Hindlimb muscle (tissue), 1 donor: ENCODE measurements around the gene IGFL3. TPM values are rescaled to one million over a fixed set of nuclear protein-coding genes. Genes with fewer than 3 reads are reported as not detected.
"Not testable (repeated sequence)": the region's sequence is repeated elsewhere in the genome, so short reads cannot be mapped to it uniquely, and the experiment has no call there.

Experiments used
- DNase-seq: peaks from one replicate; pipeline ENCODE4 v3.0.0-alpha.2; 2013
- polyA plus RNA-seq: library from polyadenylated mRNA; unstranded; fragments of 120-200 nt; gene quantifications from one replicate; pipeline ENCODE4 v1.2.1, GENCODE V29; 2013; ENCODE audit not compliant: insufficient read length

Gene IGFL3
- polyA plus RNA-seq, 1 donor: not detected

DNA sequence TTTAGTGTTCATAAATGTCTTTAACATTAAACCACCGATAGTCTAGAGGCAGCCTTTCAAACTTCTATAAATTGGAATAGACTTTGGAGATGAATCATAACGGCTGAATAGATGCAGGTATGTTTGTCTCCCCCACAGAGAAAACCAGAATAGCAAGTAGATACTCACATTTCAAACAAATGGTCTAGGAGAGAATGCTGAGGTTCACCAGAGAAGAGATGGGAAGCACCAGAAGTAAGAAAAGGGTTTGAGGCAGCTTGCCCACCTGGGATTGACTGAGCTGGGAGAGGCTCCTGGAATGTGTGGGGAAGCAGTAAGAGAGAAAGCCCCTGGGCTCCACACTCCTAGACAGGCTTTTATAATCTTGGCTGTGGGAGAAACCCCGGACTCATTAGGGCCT lies 6.4 kb downstream of the IGFL3 start:
- no peak for DNase-seq

- DNase-seq: no peak
Observed at GRCh38 chr19:46116121-46116520, 8.4 kb downstream of the IGFL3 start.

GRCh38 chr19:46115396-46116106 lies 8.9 kb downstream of the IGFL3 start:
- DNase-seq: no peak

DNA sequence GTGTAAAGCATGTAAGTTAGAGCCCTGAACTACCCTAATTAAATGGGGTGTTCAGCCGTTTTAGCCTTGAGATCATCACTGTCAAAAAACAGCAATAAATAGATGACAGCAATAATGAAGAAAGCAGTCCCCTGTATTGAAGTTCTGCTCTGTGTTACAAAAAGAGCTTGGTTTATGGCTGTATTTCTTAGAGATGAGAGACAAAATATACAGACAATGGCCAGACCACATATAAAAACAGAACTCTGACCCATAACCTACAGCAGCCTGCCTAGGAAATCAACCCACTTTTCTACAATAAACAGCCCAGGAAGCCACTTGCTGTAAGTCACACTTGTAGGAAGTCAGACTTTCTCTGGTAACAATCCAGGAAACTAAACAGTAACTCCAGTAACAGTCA lies 10.8 kb downstream of the IGFL3 start:
- no peak for DNase-seq

GRCh38 chr19:46112527-46112926 lies 12.0 kb downstream of the IGFL3 start:
- DNase-seq: no peak

DNA sequence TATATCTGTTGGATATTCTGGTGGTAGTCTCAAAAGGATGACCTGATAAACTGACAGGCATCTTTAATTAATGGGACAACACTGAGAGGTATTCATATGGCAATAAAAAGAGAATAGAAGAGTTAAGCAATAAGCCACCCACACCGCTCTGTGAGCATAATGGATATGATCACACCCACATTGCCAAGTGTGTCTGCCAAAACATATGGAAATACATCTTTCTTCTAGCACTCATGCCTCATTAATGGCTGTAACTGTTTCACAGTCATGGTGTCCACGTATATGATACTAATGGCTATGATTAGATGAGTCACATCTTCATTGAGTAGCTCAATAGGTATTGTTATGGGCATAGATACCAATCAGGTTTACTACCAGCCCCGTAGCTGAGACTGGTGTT lies 13.1 kb downstream of the IGFL3 start:
- DNase-seq: no peak

DNA sequence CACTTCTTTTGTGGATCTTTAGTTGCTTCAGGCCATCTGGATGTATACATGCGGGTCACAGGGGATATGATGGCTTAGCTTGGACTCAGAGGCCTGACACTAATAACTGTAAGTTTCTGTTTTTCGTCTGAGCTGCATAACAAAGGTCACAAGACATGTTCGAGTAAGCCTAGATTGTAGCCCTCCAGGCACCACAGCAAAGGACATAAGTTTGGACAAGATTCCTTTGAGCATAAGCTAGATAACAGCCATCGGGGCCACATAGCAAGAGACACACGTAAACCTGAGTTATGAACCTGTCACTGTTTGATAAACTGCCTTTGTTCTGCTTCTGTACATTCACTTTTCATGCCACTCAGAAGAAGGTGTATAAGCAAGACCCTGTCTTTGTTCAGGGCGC lies 14.6 kb downstream of the IGFL3 start:
- DNase-seq: no peak

GRCh38 chr19:46107371-46107770 lies 17.1 kb downstream of the IGFL3 start:
- no peak for DNase-seq

DNA sequence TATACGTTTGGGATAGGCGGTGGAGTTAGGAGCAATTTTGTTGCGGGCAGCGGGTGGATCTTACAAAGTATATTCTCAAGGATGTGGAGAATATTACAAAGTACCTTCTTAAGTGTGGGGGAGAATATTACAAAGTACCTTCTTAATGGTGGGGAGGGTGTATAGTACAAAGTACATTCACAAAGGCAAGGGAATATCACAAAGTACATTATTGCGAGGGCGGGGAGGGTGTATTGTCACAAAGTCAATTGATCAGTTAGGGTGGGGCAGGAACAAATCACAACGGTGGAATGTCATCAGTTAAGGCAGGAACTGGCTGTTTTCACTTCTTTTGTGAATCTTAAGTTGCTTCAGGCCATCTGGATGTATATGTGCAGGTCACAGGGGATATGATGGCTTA lies 22.2 kb downstream of the IGFL3 start:
- not testable (repeated sequence) for DNase-seq

DNA sequence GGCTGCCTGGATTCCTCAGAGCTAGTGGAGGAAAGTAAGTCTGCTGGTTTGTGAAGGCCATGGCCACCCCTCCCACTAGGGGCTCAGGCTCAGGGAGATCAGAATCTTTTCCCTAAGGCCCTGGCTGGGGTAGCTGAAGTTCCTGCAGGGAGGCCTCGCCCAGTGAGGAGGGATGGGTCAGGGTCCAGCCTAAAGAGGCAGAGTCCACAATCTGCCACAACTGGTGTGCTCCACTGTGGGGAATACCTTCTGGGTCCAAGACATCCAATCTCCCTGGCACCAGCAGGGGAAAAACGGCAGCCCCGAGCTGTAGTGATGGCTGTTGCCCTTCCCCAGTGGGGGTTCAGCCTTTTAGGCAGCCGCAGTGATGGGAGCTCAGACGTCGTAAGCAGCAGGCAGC lies 23.2 kb downstream of the IGFL3 start:
- no peak for DNase-seq

- DNase-seq: no peak
Observed at GRCh38 chr19:46100344-46100743, 24.1 kb downstream of the IGFL3 start.

- DNase-seq: no peak
Observed at GRCh38 chr19:46090444-46090843, 34.0 kb downstream of the IGFL3 start.

DNA sequence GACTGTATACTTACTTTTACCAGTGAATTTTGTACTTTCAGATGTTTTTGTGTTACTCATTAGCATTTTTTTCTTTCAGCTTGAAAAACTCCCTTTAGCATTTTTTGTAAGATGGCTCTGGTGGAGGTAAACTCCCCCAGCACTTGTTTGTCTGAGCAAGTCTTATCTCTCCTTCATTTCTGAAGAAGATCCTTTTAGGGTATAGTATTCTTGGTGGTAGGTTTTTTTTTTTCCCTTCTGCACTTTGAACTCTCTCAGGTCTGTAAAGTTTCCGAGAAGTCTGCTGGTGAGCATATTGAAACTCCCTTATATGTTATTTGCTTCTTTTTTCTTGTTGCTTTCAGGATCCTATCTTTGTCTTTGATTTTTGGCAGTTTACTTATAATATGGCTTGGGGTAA lies 35.1 kb downstream of the IGFL3 start:
- no peak for DNase-seq

GRCh38 chr19:46088101-46088500 lies 36.4 kb downstream of the IGFL3 start:
- DNase-seq: no peak

DNA sequence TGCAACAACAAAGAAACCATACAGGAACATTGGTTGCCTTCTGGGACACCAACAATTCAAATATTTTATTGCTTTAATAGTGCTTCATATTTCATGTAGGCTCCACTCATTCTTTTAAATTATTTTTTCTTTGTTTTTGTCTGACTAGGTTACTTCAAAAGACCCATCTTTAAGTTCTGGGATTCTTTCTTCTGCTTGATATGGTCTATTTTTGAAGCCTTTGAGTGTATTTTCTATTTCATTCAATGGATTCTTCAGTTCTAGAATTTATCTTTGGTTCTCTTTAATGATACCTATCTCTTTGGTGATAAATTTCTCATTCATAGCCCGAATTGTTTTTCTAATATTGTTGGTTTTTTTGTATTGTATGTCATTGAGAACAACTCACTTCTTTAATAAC lies 38.6 kb downstream of the IGFL3 start:
- no peak for DNase-seq

DNA sequence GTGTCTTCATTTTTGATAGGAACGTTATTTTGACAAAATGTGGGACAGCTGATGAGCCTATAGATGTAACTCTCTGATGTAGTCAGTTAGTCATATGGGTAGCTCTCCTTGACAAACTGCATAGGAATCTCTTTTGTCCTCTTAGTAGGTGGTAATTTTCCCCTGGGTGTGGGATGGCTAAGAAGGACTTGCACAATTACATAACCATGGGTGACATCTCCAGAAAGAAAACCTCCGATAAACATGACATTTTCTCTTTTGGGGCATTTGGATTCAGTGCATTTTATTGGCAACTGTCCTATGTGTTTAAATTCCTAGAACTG lies 41.8 kb downstream of the IGFL3 start:
- DNase-seq: no peak

DNA sequence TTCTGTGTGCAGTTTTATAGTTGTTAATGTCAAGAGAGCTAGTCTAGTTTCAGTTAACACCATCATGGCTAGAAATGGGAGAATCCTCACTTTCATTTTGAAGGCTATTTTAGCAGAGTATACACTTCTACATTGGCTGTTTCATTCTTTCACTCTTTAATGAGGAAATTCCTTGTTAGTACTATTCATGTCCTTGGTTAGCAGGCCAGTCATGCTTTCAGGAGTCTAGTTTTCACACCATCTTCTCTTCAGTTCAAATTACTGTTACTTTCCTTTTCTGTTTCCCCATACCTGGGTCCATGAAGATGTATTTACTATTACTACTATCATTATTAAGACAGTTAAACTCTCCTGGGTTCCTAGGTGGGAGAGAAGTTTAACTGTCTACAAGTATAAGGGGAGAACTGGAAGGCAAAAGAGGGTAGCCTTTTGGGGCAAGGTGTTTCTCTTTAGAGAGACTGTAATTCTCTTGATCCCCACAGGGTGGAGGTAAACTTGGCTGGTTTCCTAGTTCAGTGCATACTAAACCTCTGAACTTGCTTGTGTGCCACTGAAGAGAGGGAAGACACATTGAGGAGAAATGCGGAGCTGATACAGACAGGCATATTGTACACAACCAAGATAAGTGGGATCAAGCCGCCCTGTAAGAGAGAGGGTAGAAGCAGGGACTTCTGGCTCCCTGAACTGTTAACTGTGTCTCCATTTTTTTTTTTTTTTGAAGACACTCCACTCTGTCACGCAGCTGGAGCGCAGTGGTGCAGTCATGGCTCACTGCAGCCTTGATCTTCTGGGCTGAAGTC lies 42.4 kb downstream of the IGFL3 start:
- no peak for DNase-seq

DNA sequence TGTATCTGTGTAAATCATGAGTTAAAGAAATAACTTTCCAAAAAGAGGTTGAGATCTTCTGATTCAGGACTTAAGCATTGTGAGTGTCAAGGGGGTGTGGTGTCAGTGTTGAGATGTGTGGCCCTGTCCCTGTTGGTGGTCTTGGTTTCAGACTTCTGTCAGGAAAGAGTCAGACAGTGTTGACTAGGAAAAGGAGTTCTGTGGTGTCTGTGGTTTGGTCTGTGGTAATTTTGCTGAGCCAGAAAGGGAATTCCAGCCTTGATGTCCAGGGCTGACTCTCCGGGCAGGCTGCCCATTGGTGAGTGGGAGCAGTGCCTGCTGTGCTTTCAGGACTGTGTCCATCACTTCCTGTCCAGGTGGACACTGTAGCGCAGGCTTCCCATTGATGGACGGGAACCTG lies 43.9 kb downstream of the IGFL3 start:
- no peak for DNase-seq

GRCh38 chr19:46079576-46079975 lies 44.9 kb downstream of the IGFL3 start:
- no peak for DNase-seq

DNA sequence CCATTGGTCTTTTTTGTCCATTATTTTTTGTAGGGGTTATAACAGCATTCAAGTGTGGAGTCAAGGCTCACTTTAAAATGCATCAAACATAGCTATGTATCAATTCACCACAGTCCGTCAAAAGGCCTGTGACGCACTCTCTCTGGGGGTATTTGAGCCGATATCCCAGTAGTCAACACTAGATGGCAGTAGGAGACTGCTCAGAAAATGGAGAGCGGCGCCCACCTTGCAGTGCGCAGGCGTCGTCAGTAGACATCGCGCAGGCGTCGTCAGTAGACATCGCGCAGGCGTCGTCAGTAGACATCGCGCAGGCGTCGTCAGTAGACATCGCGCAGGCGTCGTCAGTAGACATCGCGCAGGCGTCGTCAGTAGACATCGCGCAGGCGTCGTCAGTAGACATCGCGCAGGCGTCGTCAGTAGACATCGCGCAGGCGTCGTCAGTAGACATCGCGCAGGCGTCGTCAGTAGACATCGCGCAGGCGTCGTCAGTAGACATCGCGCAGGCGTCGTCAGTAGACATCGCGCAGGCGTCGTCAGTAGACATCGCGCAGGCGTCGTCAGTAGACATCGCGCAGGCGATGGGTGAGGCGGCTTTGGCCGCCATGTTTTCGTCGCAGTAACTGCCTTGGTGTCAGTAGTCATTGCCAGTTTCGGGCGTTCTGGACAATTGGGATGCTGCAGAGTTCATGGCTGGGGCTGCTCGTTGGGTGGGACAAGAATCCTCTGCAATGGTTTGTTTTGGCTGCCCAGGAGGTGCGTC lies 45.7 kb downstream of the IGFL3 start:
- not testable (repeated sequence) for DNase-seq

- no peak for DNase-seq
Observed at GRCh38 chr19:46077815-46078167, 46.7 kb downstream of the IGFL3 start.

- no peak for DNase-seq
Observed at GRCh38 chr19:46076951-46077814, 47.3 kb downstream of the IGFL3 start.
